ENCODE data around the gene LAMC2.

Gene LAMC2

DNA sequence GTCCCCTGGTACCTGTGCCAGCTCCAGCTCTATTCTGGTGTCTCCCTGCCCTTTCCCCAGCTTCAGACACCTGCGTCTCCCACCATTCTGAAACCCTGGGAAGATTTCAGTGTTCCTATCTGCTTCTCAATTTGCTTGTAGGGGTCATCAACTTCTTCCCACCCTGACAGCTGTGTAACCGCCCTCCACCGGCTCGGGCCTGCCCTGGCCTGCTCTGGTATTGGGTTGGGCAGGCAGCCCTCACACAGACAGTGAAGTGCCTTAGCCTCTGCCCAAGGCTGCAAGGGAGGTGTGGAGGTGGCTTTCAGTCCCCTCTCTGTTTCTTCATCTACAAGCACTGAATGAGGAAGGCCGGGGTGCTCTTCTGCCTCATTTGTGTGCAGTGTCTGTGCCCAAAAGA is 97.2 kb downstream of the LAMC2 start:
- no peak for DNase-seq (ENCODE audit: low read depth in 2 of 3, low spot score in 1 of 3)

DNA sequence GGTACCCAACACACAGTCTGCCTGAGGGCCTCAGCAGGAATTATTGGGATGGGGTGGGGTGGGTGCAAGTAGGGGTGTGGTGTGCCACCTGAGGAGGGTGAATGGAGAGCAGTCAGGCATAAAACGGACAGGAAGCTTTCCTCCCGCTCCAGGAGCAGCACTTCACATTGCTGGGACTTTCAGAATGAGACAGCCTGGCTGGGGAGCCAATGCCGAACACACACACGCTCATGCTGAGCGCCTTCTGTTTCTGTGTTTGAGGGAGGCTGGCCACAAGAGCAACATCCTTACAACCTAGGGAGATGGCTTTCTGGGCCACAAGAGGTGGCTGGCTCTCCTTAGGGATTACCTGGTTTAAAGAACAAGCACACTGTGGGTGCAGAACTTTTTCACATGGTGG is 98.0 kb downstream of the LAMC2 start:
- no peak for DNase-seq (ENCODE audit: low read depth in 2 of 3, low spot score in 1 of 3)

DNA sequence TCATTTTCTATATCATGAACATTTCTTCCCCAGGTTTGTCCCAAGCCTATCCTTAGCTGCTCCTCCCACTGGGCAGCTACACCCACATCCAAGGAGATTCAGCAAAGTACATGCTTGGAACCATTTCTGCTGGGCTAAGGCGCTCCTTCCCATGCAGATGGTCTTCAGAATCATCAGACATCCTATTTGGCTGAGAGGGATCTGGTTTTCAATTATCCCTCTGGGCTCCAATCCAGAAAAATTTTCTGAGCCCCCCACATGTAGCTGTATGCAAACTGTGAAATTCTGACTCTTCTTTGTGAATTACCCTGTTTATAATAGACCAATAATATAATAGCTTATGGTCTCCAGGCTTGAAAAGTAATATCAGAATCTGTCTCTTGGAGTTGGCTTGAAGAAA is 99.2 kb downstream of the LAMC2 start:
- DNase-seq (ENCODE audit: low read depth in 2 of 3, low spot score in 1 of 3), result no peak

DNA sequence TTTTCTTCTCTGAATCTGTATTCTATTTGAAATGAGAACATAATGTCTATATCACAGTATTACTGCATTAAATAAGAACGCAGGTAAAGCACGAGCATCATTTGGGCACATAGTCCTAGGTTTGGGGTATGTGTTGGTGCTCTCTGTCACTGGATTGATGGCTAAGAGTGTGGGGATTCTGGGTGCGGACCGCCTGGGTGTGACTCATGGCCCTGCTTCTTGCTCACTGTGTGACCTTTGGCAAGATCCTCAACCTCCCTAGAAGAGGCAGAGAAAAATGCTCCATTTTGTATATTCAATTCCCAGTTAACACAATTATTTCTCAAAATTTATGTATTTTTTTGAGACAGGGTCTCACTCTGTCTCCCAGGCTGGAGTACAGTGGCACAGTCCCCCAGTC is 99.7 kb downstream of the LAMC2 start:
- DNase-seq (ENCODE audit: low read depth in 2 of 3, low spot score in 1 of 3), result no peak

DNA sequence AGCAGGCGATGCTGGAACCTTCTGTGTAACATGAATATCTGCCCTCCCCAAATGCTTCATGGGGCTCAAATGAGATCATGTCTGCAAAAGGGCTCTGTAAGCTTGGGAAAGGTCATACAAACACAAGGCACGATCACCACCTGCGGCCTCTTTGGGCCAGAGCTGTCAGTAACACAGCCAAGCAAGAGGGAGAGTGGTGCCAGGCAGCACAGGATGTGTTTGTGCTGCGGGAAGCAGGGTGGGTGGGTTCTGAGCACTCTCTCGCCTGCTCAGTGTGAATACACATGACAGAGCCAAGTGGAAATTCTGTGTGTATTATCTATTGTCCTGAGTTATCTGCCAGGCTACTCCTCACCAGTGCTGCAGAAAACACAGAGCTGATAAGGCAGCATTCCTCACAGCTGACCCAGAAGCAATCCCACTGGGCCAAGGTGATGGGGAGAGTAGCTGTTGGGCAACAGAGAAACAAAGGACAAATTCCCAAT is 101.2 kb downstream of the LAMC2 start:
- DNase-seq (ENCODE audit: low read depth in 2 of 3, low spot score in 1 of 3), result no peak

DNA sequence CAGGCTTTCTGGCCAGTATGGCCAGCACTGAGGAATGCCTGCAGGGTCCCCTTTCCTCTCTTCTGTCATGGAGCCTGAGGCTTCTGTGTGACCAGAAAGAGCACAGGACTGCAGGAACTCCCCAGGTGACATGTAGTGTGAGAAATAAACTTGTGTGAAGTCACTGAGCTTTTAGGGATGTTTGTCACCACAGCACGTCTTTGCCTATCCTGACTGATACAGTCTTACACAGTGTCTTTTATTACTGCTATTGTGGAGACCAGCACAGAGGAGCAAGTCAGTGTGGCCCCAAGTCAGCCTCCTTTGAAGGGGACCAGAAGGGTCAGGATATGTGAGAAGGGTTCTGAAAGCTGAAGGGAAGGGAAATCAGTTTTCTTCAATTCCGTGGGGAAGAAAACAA is 102.5 kb downstream of the LAMC2 start:
- DNase-seq (ENCODE audit: low read depth in 2 of 3, low spot score in 1 of 3), result no peak

DNA sequence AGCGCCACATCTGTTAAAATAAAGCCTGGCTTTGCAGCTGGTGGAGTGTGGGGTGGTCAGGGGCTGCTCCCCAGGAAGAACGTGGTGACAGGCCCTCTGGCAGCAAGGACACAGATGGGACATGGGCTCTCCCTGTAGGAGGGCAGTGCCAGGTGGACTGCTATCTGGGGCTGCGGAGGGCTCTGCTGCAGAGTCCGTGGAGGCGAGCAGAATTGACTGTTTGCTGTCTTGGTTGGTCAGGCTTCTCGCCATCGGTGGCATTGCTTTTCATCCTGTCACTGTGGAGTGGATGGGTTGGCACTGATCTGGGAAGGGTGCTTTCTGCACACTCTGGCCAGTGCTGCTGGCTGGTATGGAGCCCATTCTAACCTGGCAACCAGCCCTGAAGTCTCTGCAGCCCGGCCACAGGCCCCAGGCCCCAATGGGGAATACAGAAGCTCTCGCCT is 103.0 kb downstream of the LAMC2 start:
- DNase-seq (ENCODE audit: low read depth in 2 of 3, low spot score in 1 of 3), result no peak

DNA sequence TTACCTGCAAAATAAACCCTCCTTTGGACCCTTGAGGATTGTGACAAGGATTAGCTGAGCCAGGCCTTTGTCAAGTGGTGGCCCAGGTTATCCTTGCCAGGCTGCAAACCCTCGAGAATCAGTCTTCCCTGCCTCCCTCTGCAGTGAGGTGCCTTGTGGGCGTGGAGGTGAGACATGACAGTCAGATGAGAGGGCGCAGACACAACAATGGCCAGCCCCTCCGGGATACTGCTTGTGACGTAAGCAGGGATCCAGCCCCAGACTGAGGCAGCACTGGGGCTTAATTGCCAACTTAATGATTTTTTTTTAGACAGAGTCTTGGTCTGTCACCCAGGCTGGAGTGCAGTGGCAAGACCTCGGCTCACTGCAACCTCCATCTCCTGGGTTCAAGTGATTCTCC is 104.6 kb downstream of the LAMC2 start:
- no peak for DNase-seq (ENCODE audit: low read depth in 2 of 3, low spot score in 1 of 3)

DNA sequence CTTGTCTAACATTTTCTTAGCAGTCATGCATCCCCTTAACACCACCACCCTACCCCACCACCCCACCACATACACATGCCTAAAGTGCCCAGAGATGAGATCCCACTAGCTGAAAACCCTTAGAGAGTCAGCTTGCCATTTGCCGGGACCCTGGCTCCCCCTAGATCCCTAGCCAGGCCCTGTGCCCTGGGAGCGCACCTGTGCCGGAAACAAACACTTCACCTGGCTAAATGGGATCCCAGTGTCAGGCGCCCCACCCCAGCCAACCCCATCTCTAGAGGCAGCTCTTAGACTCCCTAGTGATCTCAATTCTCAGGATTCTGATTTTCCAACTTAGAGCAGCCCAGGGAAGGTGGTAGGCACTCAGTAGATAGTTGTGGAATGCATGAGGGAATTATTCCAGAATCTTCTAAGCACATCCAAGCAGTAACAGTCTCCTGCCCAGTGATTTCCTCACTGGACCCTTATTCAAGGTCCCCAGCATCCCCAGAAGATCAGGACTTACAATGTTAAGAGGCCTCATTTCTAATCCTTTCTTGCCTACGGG is 105.2 kb downstream of the LAMC2 start:
- DNase-seq (ENCODE audit: low read depth in 2 of 3, low spot score in 1 of 3), result no peak

DNA sequence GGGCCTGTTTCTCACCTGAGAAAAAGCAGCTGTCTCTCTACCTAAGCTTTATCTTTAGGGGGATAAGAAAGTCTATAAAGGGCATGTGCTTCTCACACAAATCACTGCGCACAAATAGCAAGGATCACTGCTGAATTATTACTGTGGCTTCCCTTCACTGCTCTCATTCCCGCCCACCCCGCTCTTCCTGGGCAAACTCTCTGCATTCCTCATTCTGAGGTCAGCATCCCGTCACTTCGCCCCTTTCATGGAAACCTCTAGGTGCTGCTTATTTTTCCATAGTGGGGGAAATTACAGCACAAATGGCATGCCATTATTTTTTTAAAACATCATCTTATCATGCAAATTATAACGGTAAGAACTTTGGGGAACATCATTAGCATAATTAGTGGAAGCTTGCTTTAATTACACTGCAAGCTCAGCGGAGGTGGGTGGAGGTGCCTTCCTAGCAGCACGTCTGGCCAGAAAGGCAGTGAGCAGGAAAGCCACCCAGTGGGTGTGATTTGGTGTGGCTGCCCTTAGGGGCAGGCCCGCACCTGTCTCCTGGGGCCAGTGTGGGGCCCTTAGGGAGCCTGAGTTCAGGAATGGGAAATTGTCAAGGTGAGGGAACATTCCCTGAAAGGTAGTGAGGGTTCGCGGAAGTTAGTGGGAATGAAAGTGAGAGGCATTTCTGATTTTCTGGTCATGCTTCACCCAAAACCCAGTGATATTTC is 105.9 kb downstream of the LAMC2 start:
- no peak for DNase-seq (ENCODE audit: low read depth in 2 of 3, low spot score in 1 of 3)

DNA sequence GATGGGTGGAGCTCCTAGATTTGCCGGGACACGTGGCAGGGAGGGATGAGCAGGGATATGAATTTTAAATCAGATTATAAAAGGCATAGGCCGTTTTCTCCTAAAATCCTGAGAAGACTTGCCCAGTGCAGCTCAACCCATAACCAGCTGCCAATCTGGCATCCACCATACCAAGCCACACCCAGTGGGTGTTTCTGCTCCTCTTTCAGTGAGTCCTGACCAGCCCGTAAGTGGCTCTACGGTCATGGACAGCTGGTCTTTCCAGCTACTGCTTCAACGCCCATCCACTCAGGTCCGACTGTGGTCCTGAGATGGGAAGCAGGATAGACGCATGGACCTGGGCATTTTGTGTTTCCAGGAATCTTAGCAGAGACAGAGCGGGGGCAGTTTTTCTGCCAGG is 107.2 kb downstream of the LAMC2 start:
- DNase-seq (ENCODE audit: low read depth in 2 of 3, low spot score in 1 of 3), result no peak

DNA sequence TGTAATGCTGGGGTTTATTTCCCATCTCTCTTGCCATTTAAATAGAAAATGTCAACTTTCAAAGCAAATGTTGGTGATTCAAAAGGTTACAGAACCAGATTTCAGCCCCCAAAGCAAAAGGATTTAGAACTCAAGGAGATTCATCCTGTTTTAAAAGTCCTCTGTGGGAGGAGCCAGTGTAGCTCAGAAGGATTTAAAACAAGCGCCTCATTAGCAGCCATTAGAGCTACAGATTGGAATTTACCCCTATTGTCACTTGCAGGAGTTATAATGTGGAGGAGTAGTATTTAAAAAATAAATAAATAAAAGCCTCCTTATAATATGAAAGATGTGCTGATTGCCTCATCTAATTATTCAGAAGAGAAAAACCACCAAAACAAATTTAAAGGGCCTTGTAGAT is 107.8 kb downstream of the LAMC2 start:
- no peak for DNase-seq (ENCODE audit: low read depth in 2 of 3, low spot score in 1 of 3)
